ENCODE data around the gene CAMKK1. TPM values are rescaled to one million over a fixed set of nuclear protein-coding genes. Genes with fewer than 3 reads are reported as not detected.

CAMKK1 gene
- total and polyA plus RNA-seq, 9 donors: 2.8 to 15.1 (median 7.1) TPM

DNA sequence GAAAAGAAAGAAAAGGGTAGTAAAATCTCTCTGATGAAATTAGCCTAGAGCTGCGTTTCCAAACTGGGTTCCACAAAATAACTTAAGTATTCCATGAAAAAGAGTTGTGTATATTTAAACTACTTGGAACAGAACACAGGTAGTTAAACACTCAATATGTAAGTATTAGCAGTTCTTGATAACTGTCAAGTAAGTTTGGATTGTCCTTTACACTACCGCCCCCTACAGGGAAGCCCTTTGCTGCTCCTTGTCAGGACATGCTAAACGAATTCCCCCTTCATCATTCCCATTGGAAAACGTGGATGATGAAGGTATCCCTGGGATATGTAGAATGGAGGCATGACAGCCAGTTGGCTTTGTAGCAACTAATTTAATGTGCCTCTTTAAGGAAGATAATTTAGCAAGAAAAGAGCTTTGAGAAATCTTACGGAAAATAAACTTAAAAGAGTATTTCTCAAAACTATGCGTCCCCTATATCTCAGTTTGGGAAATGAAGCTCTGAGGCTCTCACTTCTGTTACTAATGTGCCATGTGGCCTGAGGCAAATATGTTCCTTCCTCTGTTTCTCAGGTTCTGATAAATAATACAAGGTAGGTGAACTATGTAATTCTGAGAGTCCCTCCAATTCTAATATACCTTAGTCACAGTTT lies 65.6 kb downstream of the CAMKK1 start:
- intact Hi-C loops (cut with DNase I): no loop called here
- 65 to 68% (median 67%) methylated on average over 6 of the region's 6 CpGs for WGBS, 3 donors
- Histone ChIP-seq H3K27me3 (no peaks in the 10 kb centered on the region), H3K4me1 (ENCODE audit: insufficient read depth) (peaks cover 6% of the 10 kb centered on the region), H3K4me3 (no peak overlapping the region), H3K27ac (peak overlapping the region in 1 of 2 donors; percentile 46), H3K36me3 (no peaks in the 10 kb centered on the region), H3K9me3 (no peaks in the 10 kb centered on the region)
- DNase-seq: peak in 3 of 5 donors; percentile 45 to 78 (median 63)
- no peak for TF ChIP-seq POLR2A (IDR thresholded peaks at IDR 0.05)
- no peak for TF ChIP-seq EP300 (IDR thresholded peaks at IDR 0.05)
- TF ChIP-seq, protein P1, sequence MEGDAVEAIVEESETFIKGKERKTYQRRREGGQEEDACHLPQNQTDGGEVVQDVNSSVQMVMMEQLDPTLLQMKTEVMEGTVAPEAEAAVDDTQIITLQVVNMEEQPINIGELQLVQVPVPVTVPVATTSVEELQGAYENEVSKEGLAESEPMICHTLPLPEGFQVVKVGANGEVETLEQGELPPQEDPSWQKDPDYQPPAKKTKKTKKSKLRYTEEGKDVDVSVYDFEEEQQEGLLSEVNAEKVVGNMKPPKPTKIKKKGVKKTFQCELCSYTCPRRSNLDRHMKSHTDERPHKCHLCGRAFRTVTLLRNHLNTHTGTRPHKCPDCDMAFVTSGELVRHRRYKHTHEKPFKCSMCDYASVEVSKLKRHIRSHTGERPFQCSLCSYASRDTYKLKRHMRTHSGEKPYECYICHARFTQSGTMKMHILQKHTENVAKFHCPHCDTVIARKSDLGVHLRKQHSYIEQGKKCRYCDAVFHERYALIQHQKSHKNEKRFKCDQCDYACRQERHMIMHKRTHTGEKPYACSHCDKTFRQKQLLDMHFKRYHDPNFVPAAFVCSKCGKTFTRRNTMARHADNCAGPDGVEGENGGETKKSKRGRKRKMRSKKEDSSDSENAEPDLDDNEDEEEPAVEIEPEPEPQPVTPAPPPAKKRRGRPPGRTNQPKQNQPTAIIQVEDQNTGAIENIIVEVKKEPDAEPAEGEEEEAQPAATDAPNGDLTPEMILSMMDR (IDR thresholded peaks at IDR 0.05): peak in 2 of 3 donors; percentile 38 to 52

DNA sequence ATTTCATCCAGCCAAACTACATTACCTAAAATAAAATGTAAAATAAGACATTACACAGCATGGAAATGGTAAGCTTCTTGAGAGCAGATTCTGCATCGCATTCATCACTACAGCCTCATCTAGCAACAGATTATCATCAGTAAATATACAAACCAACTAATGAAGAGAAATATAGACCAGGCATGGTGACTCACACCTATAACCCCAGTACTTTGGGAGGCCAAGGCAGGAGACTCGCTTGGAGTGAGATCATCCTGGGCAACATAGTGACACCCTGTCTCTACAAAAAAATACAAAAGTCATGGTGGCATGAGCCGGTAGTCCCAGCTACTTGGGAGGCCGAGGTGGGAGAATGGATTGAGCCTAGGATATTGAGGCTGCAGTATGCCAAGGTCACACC lies 66.7 kb downstream of the CAMKK1 start:
- no peak overlapping the region for H3K4me3 ChIP-seq
- intact Hi-C loops (cut with DNase I): no loop called here
- peaks cover 6% of the 10 kb centered on the region for H3K4me1 ChIP-seq (ENCODE audit: insufficient read depth)
- TF ChIP-seq, protein P1 (IDR thresholded peaks at IDR 0.05): no peak
- no peak for TF ChIP-seq EP300 (IDR thresholded peaks at IDR 0.05)
- no peak for TF ChIP-seq POLR2A (IDR thresholded peaks at IDR 0.05)
- H3K9me3 ChIP-seq: no peaks in the 10 kb centered on the region
- H3K36me3 ChIP-seq: no peaks in the 10 kb centered on the region
- 91 to 92% (median 92%) methylated on average over 4 of the region's 4 CpGs for WGBS, 3 donors
- H3K27me3 ChIP-seq: no peaks in the 10 kb centered on the region
- H3K27ac ChIP-seq: no peak overlapping the region
- no peak for DNase-seq

DNA sequence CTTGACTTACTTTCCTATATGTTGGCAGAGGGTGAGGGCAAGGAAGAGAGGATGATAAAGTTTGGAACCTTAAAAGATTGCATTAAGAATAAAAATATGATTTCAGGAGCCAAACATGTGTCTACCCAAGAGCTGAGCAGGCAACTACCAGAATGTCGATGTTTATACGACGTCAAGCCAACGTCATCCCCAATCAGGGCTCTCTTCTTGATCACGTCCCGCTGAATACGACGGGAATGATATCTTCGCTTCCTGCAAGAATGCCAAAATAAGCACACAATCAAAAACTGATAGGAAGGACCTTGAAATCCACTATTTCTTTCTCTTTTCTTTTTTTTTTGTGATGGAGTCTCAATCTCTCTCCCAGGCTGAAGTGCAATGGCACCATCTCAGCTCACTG lies 71.8 kb downstream of the CAMKK1 start:
- no peak for TF ChIP-seq POLR2A (IDR thresholded peaks at IDR 0.05)
- TF ChIP-seq, protein P1 (IDR thresholded peaks at IDR 0.05): no peak
- no peak for TF ChIP-seq EP300 (IDR thresholded peaks at IDR 0.05)
- Histone ChIP-seq H3K36me3 (no peaks in the 10 kb centered on the region), H3K27ac (no peak overlapping the region), H3K4me3 (no peak overlapping the region), H3K27me3 (no peaks in the 10 kb centered on the region), H3K4me1 (ENCODE audit: insufficient read depth) (no peaks in the 10 kb centered on the region), H3K9me3 (no peaks in the 10 kb centered on the region)
- no peak for DNase-seq
- 43 to 84% (median 71%) methylated on average over 9 of the region's 9 CpGs for WGBS, 3 donors
- intact Hi-C loops (cut with DNase I): no loop called here

DNA sequence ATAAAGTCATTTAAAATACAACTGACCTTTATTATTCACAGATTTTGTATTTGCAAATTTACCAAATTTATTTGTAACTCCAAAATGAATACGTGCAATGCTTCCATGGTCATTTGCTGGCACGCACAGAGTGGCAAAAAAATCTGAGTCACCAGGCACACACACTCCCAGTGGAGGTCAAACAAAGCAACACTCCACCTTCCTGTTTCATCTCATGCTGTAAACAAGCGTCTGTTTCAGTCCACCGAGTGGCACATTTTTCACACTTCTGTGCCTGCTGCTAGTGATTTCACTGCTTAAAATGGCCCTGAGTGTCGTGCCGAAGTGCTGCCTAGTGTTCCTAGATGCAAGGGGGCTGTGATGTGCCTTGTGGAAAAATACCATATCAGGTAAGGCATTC lies 74.1 kb downstream of the CAMKK1 start:
- no peaks in the 10 kb centered on the region for H3K27me3 ChIP-seq
- no peaks in the 10 kb centered on the region for H3K4me1 ChIP-seq (ENCODE audit: insufficient read depth)
- H3K9me3 ChIP-seq: no peaks in the 10 kb centered on the region
- intact Hi-C loops (cut with DNase I): no loop called here
- no peak for TF ChIP-seq POLR2A (IDR thresholded peaks at IDR 0.05)
- no peak for TF ChIP-seq EP300 (IDR thresholded peaks at IDR 0.05)
- TF ChIP-seq, protein P1 (IDR thresholded peaks at IDR 0.05): no peak
- no peaks in the 10 kb centered on the region for H3K36me3 ChIP-seq
- 74 to 79% (median 78%) methylated on average over 6 of the region's 6 CpGs for WGBS, 3 donors
- no peak overlapping the region for H3K27ac ChIP-seq
- no peak for DNase-seq
- no peak overlapping the region for H3K4me3 ChIP-seq

Data from ovary (tissue), 9 donors.